HFF-Myc (cell line): ENCODE results near the gene DYNLT1.

ENCODE experiments used
- DNase-seq: peaks from one replicate; pipeline ENCODE4 v3.0.0-alpha.2; 2011; ENCODE audit warnings: low read depth; ENCODE audit errors: extremely low read depth
- H3K4me3 ChIP-seq: replicated peaks from 2 replicates; pipeline ENCODE4 v1.5.1; 2011; ENCODE audit warnings: low read depth, mild to moderate bottlenecking, control low read depth, low read length
- TF ChIP-seq, protein P1 (sequence below): IDR thresholded peaks from 2 replicates; pipeline ENCODE4 v1.5.1; 2012; ENCODE audit warnings: mild to moderate bottlenecking, low read depth, low read length, control low read depth; ENCODE audit errors: missing control alignments

DYNLT1 gene

GRCh38 chr6:158626360-158627167, 18.0 kb downstream of the DYNLT1 start:
- TF ChIP-seq, protein P1, sequence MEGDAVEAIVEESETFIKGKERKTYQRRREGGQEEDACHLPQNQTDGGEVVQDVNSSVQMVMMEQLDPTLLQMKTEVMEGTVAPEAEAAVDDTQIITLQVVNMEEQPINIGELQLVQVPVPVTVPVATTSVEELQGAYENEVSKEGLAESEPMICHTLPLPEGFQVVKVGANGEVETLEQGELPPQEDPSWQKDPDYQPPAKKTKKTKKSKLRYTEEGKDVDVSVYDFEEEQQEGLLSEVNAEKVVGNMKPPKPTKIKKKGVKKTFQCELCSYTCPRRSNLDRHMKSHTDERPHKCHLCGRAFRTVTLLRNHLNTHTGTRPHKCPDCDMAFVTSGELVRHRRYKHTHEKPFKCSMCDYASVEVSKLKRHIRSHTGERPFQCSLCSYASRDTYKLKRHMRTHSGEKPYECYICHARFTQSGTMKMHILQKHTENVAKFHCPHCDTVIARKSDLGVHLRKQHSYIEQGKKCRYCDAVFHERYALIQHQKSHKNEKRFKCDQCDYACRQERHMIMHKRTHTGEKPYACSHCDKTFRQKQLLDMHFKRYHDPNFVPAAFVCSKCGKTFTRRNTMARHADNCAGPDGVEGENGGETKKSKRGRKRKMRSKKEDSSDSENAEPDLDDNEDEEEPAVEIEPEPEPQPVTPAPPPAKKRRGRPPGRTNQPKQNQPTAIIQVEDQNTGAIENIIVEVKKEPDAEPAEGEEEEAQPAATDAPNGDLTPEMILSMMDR, result no peak
- no peak for DNase-seq
- H3K4me3 ChIP-seq, result no peak overlapping the region

DNA sequence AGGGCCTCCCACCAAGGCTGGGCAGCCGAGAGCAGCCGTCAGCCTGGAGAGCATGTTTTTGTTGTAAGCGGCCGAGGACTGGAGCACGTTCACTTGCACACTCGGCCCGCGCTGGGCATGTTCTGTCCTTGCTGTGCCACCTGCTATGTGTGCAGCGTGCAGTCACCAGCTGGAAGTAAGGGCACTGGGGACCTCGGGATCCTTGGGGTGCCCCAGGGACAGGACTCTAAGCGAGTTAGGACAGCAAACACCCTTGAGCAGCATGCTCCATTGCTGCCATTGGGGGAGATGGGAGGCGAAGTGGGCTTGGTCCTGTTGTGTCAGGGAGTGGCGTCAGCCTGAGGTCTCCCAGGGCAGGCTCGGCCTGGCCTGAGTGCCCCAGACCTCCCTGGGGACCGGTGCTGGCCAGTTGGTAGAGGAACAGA, 18.6 kb downstream of the DYNLT1 start:
- TF ChIP-seq, protein P1, result no peak
- DNase-seq, result no peak
- no peak overlapping the region for H3K4me3 ChIP-seq

DNA sequence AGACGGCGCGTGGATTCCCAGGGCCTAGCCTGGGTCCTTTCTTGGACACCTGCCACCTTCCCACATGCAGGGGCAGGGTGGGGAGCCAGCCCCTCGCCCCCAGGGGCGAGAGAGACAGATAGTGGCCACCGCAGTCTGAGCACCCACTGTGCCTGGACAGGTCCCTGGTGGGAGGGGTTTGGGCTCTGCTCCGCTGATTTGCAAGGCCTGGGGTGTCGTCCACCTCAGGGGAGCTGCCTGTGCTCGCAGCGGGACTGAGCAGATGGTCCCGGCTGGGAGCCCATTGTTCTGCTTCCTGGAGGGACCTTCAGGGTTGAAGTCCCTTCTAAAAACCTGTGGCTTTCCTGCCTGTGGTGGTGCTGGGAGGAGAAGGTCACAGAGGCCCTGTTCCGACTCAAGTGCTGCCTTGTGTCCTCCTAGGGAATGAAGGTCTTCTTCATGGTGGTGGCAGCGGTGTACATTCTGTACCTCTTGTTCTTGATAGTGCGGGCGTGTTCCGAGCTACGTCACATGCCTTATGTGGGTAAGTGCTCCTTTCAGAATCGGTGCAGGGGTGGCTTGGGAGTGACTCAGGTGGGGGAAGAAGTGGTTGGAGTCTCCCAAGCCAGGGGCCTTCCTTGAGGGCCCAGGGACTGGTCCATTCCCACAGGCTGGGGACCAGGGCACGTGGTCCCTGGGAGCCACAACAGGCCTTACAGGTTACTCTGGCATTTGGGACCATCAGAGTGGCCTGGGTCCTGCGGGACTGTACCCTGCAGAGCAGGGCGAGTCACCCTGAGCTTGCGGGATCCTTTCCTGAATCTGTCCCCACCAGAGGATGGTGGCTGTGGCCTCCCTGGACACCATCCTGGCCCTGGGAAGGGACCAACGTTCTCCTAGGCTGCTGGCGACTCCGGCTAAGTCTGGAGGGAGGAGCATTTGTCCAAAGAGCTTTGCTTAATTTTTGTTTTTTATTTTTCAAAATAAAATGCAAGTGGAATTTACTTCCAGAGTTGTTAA, 19.6 kb downstream of the DYNLT1 start:
- no peak overlapping the region for H3K4me3 ChIP-seq
- TF ChIP-seq, protein P1, result no peak
- no peak for DNase-seq

DNA sequence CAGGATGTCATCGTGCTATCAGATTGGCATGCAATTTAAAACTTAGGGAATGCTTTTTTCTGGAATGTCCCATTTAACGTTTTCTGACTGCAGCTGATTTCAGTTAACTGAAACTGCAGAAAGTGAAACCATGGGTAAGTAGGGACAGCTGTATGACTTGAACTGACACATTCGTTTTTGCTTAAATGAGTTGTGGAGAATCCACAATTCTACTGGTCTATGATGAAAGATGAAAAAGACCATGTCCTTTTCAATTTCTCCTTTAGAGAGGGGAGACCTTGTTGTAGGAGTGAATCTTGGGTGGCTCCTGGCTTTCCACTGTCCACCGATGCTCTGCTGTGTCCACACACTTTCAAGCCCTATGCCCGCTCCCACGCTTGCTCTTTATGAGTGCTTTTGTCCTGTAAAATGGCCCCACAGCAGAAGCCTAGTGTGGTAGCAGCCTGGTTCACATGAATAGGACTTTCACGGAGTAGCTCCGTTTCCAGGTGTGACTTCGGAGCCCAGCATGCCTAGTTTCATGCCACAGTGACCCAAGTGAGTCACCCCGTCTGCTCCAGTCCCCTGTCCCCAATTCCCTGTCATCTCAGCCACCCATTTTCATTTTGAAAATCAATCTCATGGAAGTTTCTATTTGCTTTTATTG, 21.9 kb downstream of the DYNLT1 start:
- H3K4me3 ChIP-seq, result no peak overlapping the region
- TF ChIP-seq, protein P1, result no peak
- DNase-seq, result no peak

DNA sequence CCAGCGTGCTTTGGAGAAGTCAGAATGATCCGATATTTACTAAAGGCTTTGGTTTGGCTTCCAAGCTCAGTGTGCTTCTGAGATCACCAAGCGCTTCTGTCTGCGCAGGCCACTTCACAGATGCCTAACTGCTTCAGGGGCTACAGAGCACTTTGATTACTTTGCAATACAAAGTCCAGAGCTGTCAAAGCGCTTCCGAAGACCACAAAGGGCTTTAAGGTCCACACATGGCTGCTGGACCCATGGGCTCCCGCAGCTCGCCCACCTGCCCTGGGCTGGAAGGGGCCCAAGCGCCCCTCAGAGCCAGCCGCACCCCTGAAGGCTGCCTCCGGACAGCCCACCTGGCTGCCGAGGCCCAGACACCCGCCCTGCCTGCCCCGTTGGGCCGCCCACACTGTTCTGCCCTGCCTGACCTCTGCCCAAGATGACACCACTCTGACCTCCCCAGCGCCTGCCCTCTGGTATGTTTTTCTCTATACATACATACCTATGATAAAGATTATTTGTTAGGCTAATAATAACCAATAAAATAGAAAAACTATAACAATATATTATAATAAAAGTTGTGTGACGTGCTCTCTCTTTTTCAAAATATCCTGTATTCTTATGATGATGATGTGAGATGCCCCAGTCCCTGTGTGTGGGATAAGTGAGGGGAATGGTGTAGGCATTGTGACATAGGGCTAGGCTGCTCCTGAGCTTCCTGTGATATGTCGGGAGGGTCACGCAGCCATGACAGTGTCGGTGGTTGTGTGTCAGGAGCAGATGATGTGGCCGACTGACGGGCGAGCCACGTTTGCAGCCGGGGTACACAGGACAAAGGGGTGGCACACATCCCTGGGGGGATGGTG, 22.6 kb downstream of the DYNLT1 start:
- TF ChIP-seq, protein P1, result no peak
- H3K4me3 ChIP-seq, result no peak overlapping the region
- DNase-seq, result no peak
